Measurements from ENCODE around the gene BCL6B. TPM values are rescaled to one million over a fixed set of nuclear protein-coding genes. Genes with fewer than 3 reads are reported as not detected.

Gene BCL6B
- total RNA-seq, 2 experiments from 2014 or later = not detected

DNA sequence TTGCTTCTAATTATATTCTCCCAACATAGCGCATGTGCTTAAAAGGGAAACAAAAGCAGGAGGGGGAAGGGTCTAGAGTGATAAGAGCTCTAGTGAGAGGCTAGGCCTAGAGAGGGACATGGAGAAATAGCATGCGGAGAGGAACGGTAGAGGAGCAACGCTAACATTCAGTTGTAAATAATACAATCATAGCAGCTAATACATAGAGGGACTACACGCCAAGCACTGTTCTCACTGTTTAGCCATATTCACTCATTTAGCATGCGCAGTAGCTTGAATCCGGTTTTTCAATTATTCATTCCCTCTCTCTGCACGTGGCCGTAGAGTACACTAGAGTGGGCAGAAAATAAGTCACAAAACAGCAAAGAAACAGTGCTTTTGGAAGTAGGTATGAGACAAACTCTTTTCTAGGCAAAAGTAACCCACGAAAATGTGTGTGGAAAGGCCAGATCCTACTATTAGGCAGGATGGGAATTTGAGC is 28.7 kb upstream of the BCL6B start:
- no peak overlapping the region for H3K4me3 ChIP-seq (ENCODE audit: low read depth, low read length, poor library complexity, severe bottlenecking)
- H3K4me1 ChIP-seq (ENCODE audit: insufficient read depth, low read length, poor library complexity, severe bottlenecking) = no peaks in the 10 kb centered on the region
- intact Hi-C loops (cut with micrococcal nuclease; ENCODE audit: unreplicated experiment) = no loop called here
- peaks cover 4% of the 10 kb centered on the region; the same call in 1 of the 2 replicates for H3K36me3 ChIP-seq (ENCODE audit: insufficient read depth, low read length)
- H3K27ac ChIP-seq (ENCODE audit: low read depth, low read length, poor library complexity, severe bottlenecking) = no peak overlapping the region
- DNase-seq (ENCODE audit: low spot score) = no peak
- no peaks in the 10 kb centered on the region for H3K79me2 ChIP-seq (ENCODE audit: insufficient read depth, low read depth, low read length)
- TF ChIP-seq, protein P1, sequence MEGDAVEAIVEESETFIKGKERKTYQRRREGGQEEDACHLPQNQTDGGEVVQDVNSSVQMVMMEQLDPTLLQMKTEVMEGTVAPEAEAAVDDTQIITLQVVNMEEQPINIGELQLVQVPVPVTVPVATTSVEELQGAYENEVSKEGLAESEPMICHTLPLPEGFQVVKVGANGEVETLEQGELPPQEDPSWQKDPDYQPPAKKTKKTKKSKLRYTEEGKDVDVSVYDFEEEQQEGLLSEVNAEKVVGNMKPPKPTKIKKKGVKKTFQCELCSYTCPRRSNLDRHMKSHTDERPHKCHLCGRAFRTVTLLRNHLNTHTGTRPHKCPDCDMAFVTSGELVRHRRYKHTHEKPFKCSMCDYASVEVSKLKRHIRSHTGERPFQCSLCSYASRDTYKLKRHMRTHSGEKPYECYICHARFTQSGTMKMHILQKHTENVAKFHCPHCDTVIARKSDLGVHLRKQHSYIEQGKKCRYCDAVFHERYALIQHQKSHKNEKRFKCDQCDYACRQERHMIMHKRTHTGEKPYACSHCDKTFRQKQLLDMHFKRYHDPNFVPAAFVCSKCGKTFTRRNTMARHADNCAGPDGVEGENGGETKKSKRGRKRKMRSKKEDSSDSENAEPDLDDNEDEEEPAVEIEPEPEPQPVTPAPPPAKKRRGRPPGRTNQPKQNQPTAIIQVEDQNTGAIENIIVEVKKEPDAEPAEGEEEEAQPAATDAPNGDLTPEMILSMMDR (conservative IDR thresholded peaks at IDR 0.05; ENCODE audit: low read length) = no peak
- TF ChIP-seq EZH2phosphoT487 (IDR thresholded peaks at IDR 0.05; ENCODE audit: borderline replicate concordance, low read depth, low read length) = no peak
- no peaks in the 10 kb centered on the region for H4K20me1 ChIP-seq (ENCODE audit: insufficient read depth, low read length)
- no peaks in the 10 kb centered on the region for H3K9me2 ChIP-seq (ENCODE audit: insufficient read depth, low read length)
- no peak overlapping the region for H3K4me2 ChIP-seq (ENCODE audit: low read length)
- H3K9me3 ChIP-seq (ENCODE audit: low read length) = no peaks in the 10 kb centered on the region
- CTCF ChIA-PET (ENCODE audit: unreplicated experiment) = no interaction called here
- POLR2A ChIA-PET = interaction anchor here (1.3 kb wide), 1 partner anchor 9 kb away, joined by 3 read pairs; no protein-coding TSS in a partner anchor
- BruUV-seq (replicated peaks) = no TSS peak
- no peak overlapping the region for H2AFZ ChIP-seq (ENCODE audit: low read length)

DNA sequence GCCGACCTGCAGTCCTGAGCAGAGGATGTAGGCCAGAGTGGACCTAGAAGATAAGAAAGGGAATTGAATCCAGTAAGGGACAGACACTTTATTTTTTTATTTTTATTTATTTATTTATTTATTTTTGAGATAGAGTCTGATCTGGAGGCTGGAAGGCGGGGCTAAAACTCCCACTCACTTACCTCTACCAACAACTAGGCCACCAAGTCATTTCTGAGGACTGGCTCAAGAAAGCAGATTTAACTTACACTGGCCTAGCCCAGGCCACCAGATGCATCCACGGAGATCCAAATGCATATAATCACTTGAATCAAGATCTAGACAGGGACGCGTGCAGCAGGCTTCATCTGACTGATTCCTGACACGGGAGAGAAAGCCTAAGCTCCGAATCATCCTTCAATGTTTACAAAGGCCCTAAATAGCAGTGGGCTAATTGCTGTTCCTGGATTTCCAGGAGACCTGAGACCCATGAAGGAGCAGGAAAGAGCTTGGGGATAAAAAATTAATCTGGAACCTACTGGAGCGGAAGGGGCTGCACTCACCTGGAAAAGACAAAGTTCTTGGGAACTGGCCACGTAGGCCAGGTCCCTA is 28.1 kb upstream of the BCL6B start:
- H3K9me3 ChIP-seq (ENCODE audit: low read length) = no peaks in the 10 kb centered on the region
- no peak overlapping the region for H3K4me2 ChIP-seq (ENCODE audit: low read length)
- no peaks in the 10 kb centered on the region for H3K9me2 ChIP-seq (ENCODE audit: insufficient read depth, low read length)
- peaks cover 4% of the 10 kb centered on the region; the same call in 1 of the 2 replicates for H3K36me3 ChIP-seq (ENCODE audit: insufficient read depth, low read length)
- H3K4me1 ChIP-seq (ENCODE audit: insufficient read depth, low read length, poor library complexity, severe bottlenecking) = no peaks in the 10 kb centered on the region
- H2AFZ ChIP-seq (ENCODE audit: low read length) = no peak overlapping the region
- no peaks in the 10 kb centered on the region for H3K79me2 ChIP-seq (ENCODE audit: insufficient read depth, low read depth, low read length)
- no TSS peak for BruUV-seq (replicated peaks)
- CTCF ChIA-PET (ENCODE audit: unreplicated experiment) = no interaction called here
- H3K4me3 ChIP-seq (ENCODE audit: low read depth, low read length, poor library complexity, severe bottlenecking) = no peak overlapping the region
- no peaks in the 10 kb centered on the region for H4K20me1 ChIP-seq (ENCODE audit: insufficient read depth, low read length)
- no peak for TF ChIP-seq EZH2phosphoT487 (IDR thresholded peaks at IDR 0.05; ENCODE audit: borderline replicate concordance, low read depth, low read length)
- TF ChIP-seq, protein P1 (conservative IDR thresholded peaks at IDR 0.05; ENCODE audit: low read length) = no peak
- intact Hi-C loops (cut with micrococcal nuclease; ENCODE audit: unreplicated experiment) = no loop called here
- POLR2A ChIA-PET = no interaction called here
- no peak for DNase-seq (ENCODE audit: low spot score)
- no peak overlapping the region for H3K27ac ChIP-seq (ENCODE audit: low read depth, low read length, poor library complexity, severe bottlenecking)

DNA sequence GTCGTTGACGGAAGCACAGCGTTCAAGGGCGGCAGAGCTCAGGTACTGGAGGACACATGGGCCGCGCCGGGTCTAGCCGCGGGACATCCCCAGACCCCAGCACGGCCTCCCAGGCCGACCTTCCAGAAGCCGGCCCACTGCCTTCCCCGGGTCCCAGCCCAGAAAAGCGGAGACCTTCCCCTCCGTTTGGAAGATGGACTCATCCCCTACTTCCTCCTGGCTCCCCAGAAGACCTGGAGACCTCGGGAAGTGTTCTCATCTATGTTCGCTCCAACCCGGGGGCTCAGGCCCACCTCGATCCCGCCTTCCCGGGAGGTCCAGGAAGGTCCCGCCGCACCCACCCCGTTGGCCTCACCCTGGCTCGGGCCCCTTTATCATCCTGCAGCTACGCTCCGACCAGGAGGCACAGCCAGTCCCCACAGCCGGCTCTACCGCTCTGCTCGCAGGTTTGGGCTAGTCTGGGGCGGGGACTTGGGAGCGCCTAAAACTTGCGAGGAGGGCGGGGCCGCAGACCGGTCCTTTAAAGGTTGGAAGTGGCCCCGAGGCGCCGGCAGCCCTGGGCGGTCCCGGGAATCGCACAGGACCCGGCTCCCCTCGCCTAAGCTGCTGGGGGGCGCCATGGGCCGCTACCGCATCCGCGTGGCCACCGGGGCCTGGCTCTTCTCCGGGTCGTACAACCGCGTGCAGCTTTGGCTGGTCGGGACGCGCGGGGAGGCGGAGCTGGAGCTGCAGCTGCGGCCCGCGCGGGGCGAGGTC is 27.2 kb upstream of the BCL6B start, which contains the start of gene ALOX12:
Gene ALOX12 (plus strand): TSS at position 550 of the 756 bp plus-strand sequence. CDS start 69 bp downstream, at position 619.
- H3K27ac ChIP-seq (ENCODE audit: low read depth, low read length, poor library complexity, severe bottlenecking) = no peak within 1 kb of the TSS
- H3K79me2 ChIP-seq (ENCODE audit: insufficient read depth, low read depth, low read length) = no peaks in the 10 kb centered on the region
- no peak for TF ChIP-seq EZH2phosphoT487 (IDR thresholded peaks at IDR 0.05; ENCODE audit: borderline replicate concordance, low read depth, low read length)
- TF ChIP-seq, protein P1 (conservative IDR thresholded peaks at IDR 0.05; ENCODE audit: low read length) = no peak
- no peak within 1 kb of the TSS for H3K4me3 ChIP-seq (ENCODE audit: low read depth, low read length, poor library complexity, severe bottlenecking)
- BruUV-seq (replicated peaks) = no TSS peak
- ChIA-PET CTCF (ENCODE audit: unreplicated experiment) (no interaction called here), POLR2A (interaction anchor here (0.6 kb wide), 2 partner anchors 15 to 464 kb away, joined by 3 read pairs; no protein-coding TSS in a partner anchor)
- no peak within 1 kb of the TSS for H3K4me2 ChIP-seq (ENCODE audit: low read length)
- H3K4me1 ChIP-seq (ENCODE audit: insufficient read depth, low read length, poor library complexity, severe bottlenecking) = no peaks in the 10 kb centered on the region
- no peak for DNase-seq (ENCODE audit: low spot score)
- no peaks in the 10 kb centered on the region for H3K9me2 ChIP-seq (ENCODE audit: insufficient read depth, low read length)
- intact Hi-C loops (cut with micrococcal nuclease; ENCODE audit: unreplicated experiment) = no loop called here
- peaks cover 11% of the 10 kb centered on the region; the same call in 1 of the 2 replicates for H3K36me3 ChIP-seq (ENCODE audit: insufficient read depth, low read length)
- no peaks in the 10 kb centered on the region for H3K9me3 ChIP-seq (ENCODE audit: low read length)
- no peaks in the 10 kb centered on the region for H4K20me1 ChIP-seq (ENCODE audit: insufficient read depth, low read length)
- no peak within 1 kb of the TSS for H2AFZ ChIP-seq (ENCODE audit: low read length)
